AG04450 (cell line): ENCODE data around the gene COL9A2. TPM values are rescaled to one million over a fixed set of nuclear protein-coding genes. Genes with fewer than 3 reads are reported as not detected.

ENCODE experiments used
- CTCF ChIA-PET: fragments of 300-600, 350-600 bp; formaldehyde crosslinking; extraction: SDS; loops from one replicate; lab custom pipeline; 2022; ENCODE audit warnings: antibody characterized with exemption, inconsistent platforms; lab: Charles Lee
- POLR2A ChIA-PET: fragments of 350-600 bp; formaldehyde crosslinking; extraction: SDS; loops from one replicate; lab custom pipeline; 2021; ENCODE audit warnings: antibody characterized with exemption, inconsistent platforms; lab: Yijun Ruan, JAX
- DNase-seq: peaks from one replicate; pipeline ENCODE4 v3.0.0-alpha.2; 2011; ENCODE audit warnings: low read depth, low spot score
- H3K27ac ChIP-seq: one replicate; pipeline ENCODE4 v1.5.1; 2012; ENCODE audit warnings: low read depth, low read length, control low read depth
- H3K27me3 ChIP-seq: one replicate; pipeline ENCODE4 v1.6.0; 2012; ENCODE audit warnings: low read length; ENCODE audit not compliant: control insufficient read depth, insufficient read depth
- H3K4me3 ChIP-seq: 2 replicates; pipeline ENCODE4 v1.5.1; 2011; ENCODE audit warnings: mild to moderate bottlenecking, low read depth, low read length, control low read depth
- H3K9me3 ChIP-seq: 2 replicates; pipeline ENCODE4 v1.5.1; 2012; ENCODE audit warnings: low read length; ENCODE audit not compliant: control insufficient read depth, insufficient read depth
- polyA plus RNA-seq: library from polyadenylated mRNA; depleted of rRNA; stranded (reverse); fragments of >200 nt; gene quantifications from 2 replicates; pipeline ENCODE4 v1.2.3, GENCODE V29; 2011
- TF ChIP-seq, protein P1 (sequence below): IDR thresholded peaks from 2 replicates; pipeline ENCODE4 v1.5.1; 2011; ENCODE audit warnings: low read depth, low read length, control low read depth, inconsistent platforms

Gene COL9A2
- polyA plus RNA-seq, 1 experiment = 1.1 TPM

DNA sequence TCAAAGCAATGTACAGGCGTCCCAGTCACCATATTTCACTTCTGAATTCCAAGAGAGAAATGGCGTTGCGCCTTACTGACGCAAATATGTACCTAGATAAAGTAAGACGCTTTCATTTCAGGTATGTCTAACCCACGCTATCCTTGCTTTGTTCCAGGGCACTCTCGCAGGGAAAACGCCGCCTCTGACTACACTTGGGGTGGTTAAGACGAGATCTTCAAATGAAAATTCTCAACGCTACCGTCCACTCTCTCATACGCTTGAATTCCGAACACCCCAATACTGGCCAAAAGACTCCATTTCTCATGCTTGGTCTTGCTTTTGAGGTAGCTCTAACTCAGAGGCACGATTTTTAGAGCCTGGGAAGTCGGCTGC, 59.8 kb downstream of the COL9A2 start:
- ChIA-PET POLR2A (interaction anchor here (0.6 to 1.4 kb wide), 7 partner anchors 14 to 200 kb away, joined by 3 to 8 read pairs (median 5); partner anchors contain the start of gene COL9A2), CTCF (interaction anchor here (0.7 to 2.7 kb wide), 4 partner anchors 58 to 113 kb away, joined by 3 to 10 read pairs (median 7); no protein-coding TSS in a partner anchor)
- Histone ChIP-seq H3K27me3 (no peaks in the 10 kb centered on the region), H3K27ac (peak overlapping the region; percentile 99), H3K4me3 (peak overlapping the region; percentile 99), H3K9me3 (no peaks in the 10 kb centered on the region; the same call in 1 of the 2 replicates)
- DNase-seq = no peak
- TF ChIP-seq, protein P1, sequence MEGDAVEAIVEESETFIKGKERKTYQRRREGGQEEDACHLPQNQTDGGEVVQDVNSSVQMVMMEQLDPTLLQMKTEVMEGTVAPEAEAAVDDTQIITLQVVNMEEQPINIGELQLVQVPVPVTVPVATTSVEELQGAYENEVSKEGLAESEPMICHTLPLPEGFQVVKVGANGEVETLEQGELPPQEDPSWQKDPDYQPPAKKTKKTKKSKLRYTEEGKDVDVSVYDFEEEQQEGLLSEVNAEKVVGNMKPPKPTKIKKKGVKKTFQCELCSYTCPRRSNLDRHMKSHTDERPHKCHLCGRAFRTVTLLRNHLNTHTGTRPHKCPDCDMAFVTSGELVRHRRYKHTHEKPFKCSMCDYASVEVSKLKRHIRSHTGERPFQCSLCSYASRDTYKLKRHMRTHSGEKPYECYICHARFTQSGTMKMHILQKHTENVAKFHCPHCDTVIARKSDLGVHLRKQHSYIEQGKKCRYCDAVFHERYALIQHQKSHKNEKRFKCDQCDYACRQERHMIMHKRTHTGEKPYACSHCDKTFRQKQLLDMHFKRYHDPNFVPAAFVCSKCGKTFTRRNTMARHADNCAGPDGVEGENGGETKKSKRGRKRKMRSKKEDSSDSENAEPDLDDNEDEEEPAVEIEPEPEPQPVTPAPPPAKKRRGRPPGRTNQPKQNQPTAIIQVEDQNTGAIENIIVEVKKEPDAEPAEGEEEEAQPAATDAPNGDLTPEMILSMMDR = no peak

DNA sequence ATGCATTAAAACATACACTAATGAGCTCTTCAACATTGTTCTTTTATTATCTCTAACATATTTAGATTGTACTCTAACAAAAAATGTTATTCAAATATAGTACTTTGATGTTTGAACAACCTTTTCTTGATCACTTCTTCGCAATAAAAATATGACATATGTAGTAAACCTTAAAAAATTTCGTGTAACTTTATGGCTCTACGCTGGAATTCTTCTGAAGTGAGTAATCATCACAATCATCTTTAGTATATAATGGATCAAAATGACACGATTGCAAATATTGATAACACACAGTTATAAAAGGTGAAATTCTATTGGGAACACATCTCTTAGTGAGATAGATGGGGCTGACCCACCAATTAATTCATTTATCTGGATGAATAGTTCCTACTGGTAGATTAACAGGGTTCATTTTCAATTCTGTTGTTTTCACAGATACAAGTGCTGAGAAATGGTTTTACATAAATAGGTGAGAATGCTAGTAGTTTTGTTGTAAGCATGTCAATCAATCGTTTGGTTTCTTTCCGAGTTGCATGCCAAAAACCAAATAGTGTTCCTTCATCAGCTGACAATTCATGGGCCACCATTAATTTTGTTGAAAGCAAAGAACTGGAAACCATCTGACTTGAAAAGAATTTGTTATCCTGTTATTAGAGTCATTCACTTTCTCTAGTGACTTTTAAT, 60.5 kb downstream of the COL9A2 start:
- DNase-seq = no peak
- Histone ChIP-seq H3K27ac (no peak overlapping the region), H3K27me3 (no peaks in the 10 kb centered on the region), H3K9me3 (no peaks in the 10 kb centered on the region; the same call in 1 of the 2 replicates), H3K4me3 (peak overlapping the region; percentile 99)
- POLR2A ChIA-PET = no interaction called here
- TF ChIP-seq, protein P1 = no peak
- CTCF ChIA-PET = interaction anchor here (1.4 to 2.7 kb wide), 2 partner anchors 59 to 104 kb away, joined by 10 read pairs; no protein-coding TSS in a partner anchor

DNA sequence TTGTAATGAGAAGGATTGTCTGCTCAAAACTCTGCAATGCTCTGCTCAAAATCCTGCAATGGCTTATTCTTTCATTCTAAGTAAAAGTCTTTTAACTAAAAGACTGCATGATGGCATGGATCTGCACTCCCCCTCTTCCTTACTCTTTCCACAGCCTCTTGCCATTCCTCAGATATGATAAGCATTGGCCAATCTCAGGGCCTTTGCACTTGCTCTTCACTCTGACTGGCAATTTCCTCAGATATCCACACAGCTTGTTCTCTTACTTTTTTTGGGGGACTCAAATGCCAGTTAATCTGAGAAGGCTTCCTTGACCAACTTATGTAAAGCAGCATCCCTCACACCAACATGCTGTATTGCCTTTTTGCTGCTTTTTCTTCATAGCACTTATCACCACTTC, 61.9 kb downstream of the COL9A2 start:
- DNase-seq = no peak
- no peak overlapping the region for H3K27ac ChIP-seq
- ChIA-PET CTCF (interaction anchor here (0.6 to 2.7 kb wide), 2 partner anchors 60 to 102 kb away, joined by 3 to 10 read pairs; no protein-coding TSS in a partner anchor), POLR2A (no interaction called here)
- no peaks in the 10 kb centered on the region; the same call in 1 of the 2 replicates for H3K9me3 ChIP-seq
- H3K27me3 ChIP-seq = no peaks in the 10 kb centered on the region
- TF ChIP-seq, protein P1 = no peak
- H3K4me3 ChIP-seq = no peak overlapping the region

GRCh38 chr1:40252601-40253000, 64.5 kb downstream of the COL9A2 start:
- no peaks in the 10 kb centered on the region for H3K9me3 ChIP-seq
- DNase-seq = no peak
- TF ChIP-seq, protein P1 = no peak
- H3K27me3 ChIP-seq = no peaks in the 10 kb centered on the region
- ChIA-PET CTCF (no interaction called here), POLR2A (no interaction called here)
- H3K27ac ChIP-seq = no peak overlapping the region
- no peak overlapping the region for H3K4me3 ChIP-seq

DNA sequence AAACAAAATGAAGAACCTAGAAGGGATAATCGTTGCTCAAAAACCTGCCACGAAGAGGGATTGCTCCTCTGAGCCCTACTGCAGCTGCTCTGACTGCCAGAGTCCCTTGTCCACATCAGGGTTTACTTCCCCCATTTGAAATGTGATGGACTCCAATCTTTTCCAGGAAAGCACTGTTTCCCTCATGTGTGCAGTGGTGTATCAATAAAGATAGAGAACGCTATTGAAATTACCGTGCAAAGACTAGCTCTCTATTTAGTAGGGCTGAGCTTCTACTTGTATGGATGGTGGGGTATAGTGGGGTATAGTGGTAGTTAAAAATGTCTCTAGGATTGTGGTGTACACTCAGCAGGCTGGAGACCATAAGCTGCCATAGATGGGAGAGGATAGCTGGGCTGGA, 65.6 kb downstream of the COL9A2 start:
- no peaks in the 10 kb centered on the region for H3K27me3 ChIP-seq
- ChIA-PET POLR2A (no interaction called here), CTCF (no interaction called here)
- H3K9me3 ChIP-seq = no peaks in the 10 kb centered on the region
- no peak for DNase-seq
- no peak overlapping the region for H3K27ac ChIP-seq
- no peak overlapping the region for H3K4me3 ChIP-seq
- TF ChIP-seq, protein P1 = no peak
